ENCODE measurements around the gene YIF1A. TPM values are rescaled to one million over a fixed set of nuclear protein-coding genes. Genes with fewer than 3 reads are reported as not detected.

The YIF1A gene
- total and polyA plus RNA-seq, 8 donors = 11.6 to 122 (median 60.9) TPM

GRCh38 chr11:66263785-66264184, 25.2 kb downstream of the YIF1A start:
- WGBS, 5 donors = 93 to 98% (median 95%) methylated on average over 9 to 10 of the region's 10 CpGs
- no peak overlapping the region for H3K27ac ChIP-seq
- H3K4me3 ChIP-seq = no peak overlapping the region
- peaks cover 8 to 28% (median 26%) of the 10 kb centered on the region in 4 donors for H3K4me1 ChIP-seq
- H3K9me3 ChIP-seq = no peaks in the 10 kb centered on the region
- intact Hi-C loops (cut with DNase I; ENCODE audit: low total_unique reads) = loop anchor here (5.0 kb wide), 1 partner anchor 41 kb away; no protein-coding TSS in a partner anchor
- TF ChIP-seq EP300 (IDR thresholded peaks at IDR 0.05) (no peak), POLR2A (IDR thresholded peaks at IDR 0.05) (no peak), POLR2AphosphoS5 (IDR thresholded peaks at IDR 0.05) (no peak), CTCF (IDR thresholded peaks at IDR 0.05) (no peak)
- no peak for DNase-seq
- no peaks in the 10 kb centered on the region for H3K27me3 ChIP-seq
- H3K36me3 ChIP-seq = peaks cover 25 to 78% (median 70%) of the 10 kb centered on the region in 4 donors

DNA sequence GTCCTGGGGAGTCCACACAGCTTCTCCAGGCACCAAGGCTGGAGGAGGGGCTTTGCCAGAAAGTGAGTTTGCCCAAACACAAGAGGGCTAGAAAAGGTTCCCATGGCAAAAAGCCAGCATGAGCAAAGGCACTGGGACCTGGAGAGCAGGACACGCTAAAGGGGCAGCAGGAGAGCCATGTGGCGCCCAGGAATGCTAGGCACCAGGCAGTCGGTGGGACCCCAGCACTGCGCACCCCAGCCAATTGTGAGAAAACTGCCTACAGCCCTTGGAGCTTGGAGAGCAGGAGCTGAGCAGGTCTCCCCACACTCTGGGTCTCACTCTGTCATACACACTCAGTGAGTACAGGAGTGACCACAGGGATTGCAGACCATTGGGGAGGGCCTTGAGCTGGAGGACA, 25.7 kb downstream of the YIF1A start:
- intact Hi-C loops (cut with DNase I; ENCODE audit: low total_unique reads) = loop anchor here (5.0 kb wide), 1 partner anchor 41 kb away; no protein-coding TSS in a partner anchor
- TF ChIP-seq EP300 (IDR thresholded peaks at IDR 0.05) = no peak
- no peak for TF ChIP-seq POLR2A (IDR thresholded peaks at IDR 0.05)
- TF ChIP-seq CTCF (IDR thresholded peaks at IDR 0.05) = no peak
- no peak for TF ChIP-seq POLR2AphosphoS5 (IDR thresholded peaks at IDR 0.05)
- Histone ChIP-seq H3K27me3 (no peaks in the 10 kb centered on the region), H3K36me3 (peaks cover 25 to 80% (median 70%) of the 10 kb centered on the region in 4 donors), H3K27ac (no peak overlapping the region), H3K9me3 (no peaks in the 10 kb centered on the region), H3K4me1 (peaks cover 12 to 32% (median 31%) of the 10 kb centered on the region in 4 donors), H3K4me3 (no peak overlapping the region)
- WGBS, 5 donors = 91 to 100% (median 94%) methylated on average over 1 to 4 of the region's 4 CpGs
- DNase-seq = no peak

- H3K36me3 ChIP-seq = peaks cover 25 to 80% (median 70%) of the 10 kb centered on the region in 4 donors
- H3K27me3 ChIP-seq = peaks cover 0 to 2% (median 0%) of the 10 kb centered on the region in 3 donors
- no peak overlapping the region for H3K27ac ChIP-seq
- WGBS, 5 donors = 93 to 98% (median 94%) methylated on average over 12 of the region's 12 CpGs
- intact Hi-C loops (cut with DNase I; ENCODE audit: low total_unique reads) = loop anchor here (5.0 kb wide), 1 partner anchor 40 kb away; no protein-coding TSS in a partner anchor
- DNase-seq = no peak
- no peak for TF ChIP-seq POLR2A (IDR thresholded peaks at IDR 0.05)
- no peak for TF ChIP-seq EP300 (IDR thresholded peaks at IDR 0.05)
- no peaks in the 10 kb centered on the region for H3K9me3 ChIP-seq
- H3K4me1 ChIP-seq = peaks cover 12 to 33% (median 28%) of the 10 kb centered on the region in 4 donors
- H3K4me3 ChIP-seq = no peak overlapping the region
Observed at GRCh38 chr11:66262696-66263095, 26.2 kb downstream of the YIF1A start.

DNA sequence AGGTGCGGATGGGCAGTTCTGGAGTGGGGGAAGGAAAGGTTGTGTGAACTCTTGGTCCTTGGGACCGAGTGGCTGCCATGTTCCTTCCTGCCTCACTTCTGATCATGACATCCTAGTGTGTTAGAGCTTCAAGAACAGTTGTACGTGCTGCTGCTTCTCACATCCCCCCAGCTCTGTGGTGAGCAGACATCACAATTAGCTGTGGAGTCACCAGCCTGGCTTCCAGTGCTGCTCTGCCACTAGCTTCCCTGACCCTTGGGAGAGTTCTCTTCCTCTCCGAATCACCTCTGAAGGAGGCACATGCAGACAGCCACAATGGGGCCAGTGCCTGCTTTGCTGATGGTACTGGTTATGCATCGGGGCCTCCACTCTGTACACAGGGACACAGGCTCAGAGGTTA, 26.8 kb downstream of the YIF1A start:
- peaks cover 12 to 32% (median 29%) of the 10 kb centered on the region in 4 donors for H3K4me1 ChIP-seq
- DNase-seq = no peak
- no peak overlapping the region for H3K27ac ChIP-seq
- H3K4me3 ChIP-seq = no peak overlapping the region
- 90 to 98% (median 94%) methylated on average over 4 to 5 of the region's 5 CpGs for WGBS, 5 donors
- H3K27me3 ChIP-seq = peaks cover 0 to 7% (median 0%) of the 10 kb centered on the region in 3 donors
- intact Hi-C loops (cut with DNase I; ENCODE audit: low total_unique reads) = loop anchor here (5.0 kb wide), 1 partner anchor 40 kb away; no protein-coding TSS in a partner anchor
- TF ChIP-seq CTCF (IDR thresholded peaks at IDR 0.05) (no peak), POLR2A (IDR thresholded peaks at IDR 0.05) (no peak), POLR2AphosphoS5 (IDR thresholded peaks at IDR 0.05) (no peak), EP300 (IDR thresholded peaks at IDR 0.05) (no peak)
- H3K9me3 ChIP-seq = no peaks in the 10 kb centered on the region
- H3K36me3 ChIP-seq = peaks cover 25 to 80% (median 70%) of the 10 kb centered on the region in 4 donors

DNA sequence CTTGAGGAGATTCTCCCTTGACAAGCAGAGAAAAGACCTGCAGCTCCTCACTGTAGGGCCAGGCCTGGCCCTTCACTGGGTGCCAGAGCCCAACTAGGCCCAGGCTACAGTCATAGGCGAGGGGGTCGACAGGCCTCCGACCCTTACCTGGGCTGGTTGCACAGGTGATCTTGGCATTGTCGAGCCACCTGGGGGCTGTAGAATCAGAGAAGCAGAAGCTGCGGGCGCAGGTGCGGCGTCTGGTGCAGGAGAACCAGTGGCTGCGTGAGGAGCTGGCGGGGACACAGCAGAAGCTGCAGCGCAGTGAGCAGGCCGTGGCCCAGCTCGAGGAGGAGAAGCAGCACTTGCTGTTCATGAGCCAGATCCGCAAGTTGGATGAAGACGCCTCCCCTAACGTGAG, 27.4 kb downstream of the YIF1A start:
- peaks cover 12 to 32% (median 29%) of the 10 kb centered on the region in 4 donors for H3K4me1 ChIP-seq
- H3K27ac ChIP-seq = no peak overlapping the region
- H3K36me3 ChIP-seq = peaks cover 25 to 79% (median 70%) of the 10 kb centered on the region in 4 donors
- no peaks in the 10 kb centered on the region for H3K9me3 ChIP-seq
- 89 to 96% (median 94%) methylated on average over 13 to 16 of the region's 16 CpGs for WGBS, 5 donors
- H3K4me3 ChIP-seq = no peak overlapping the region
- H3K27me3 ChIP-seq = peaks cover 0 to 11% (median 0%) of the 10 kb centered on the region in 3 donors
- intact Hi-C loops (cut with DNase I; ENCODE audit: low total_unique reads) = loop anchor here (5.0 kb wide), 1 partner anchor 39 kb away; no protein-coding TSS in a partner anchor
- TF ChIP-seq EP300 (IDR thresholded peaks at IDR 0.05) = no peak
- no peak for TF ChIP-seq CTCF (IDR thresholded peaks at IDR 0.05)
- TF ChIP-seq POLR2A (IDR thresholded peaks at IDR 0.05) = no peak
- no peak for TF ChIP-seq POLR2AphosphoS5 (IDR thresholded peaks at IDR 0.05)
- DNase-seq = no peak

All from stomach (tissue), 9 donors.